HEK293 (cell line): ENCODE data around the gene XRN2.

Source experiments
- ATF2 ChIP-seq: fragments of 450-650 bp; formaldehyde crosslinking; IDR thresholded peaks from 2 replicates; pipeline ENCODE4 v1.5.1; 2016; ENCODE audit warnings: missing biosample characterization, missing genetic modification characterization, low read depth
- BCL11A ChIP-seq: fragments of 450-650 bp; formaldehyde crosslinking; IDR thresholded peaks from 2 replicates; pipeline ENCODE4 v1.5.1; 2016; ENCODE audit warnings: low read depth, missing biosample characterization, missing genetic modification characterization
- CTCF ChIP-seq: fragments of 450-650 bp; formaldehyde crosslinking; IDR thresholded peaks from 2 replicates; pipeline ENCODE4 v1.5.1; 2016; ENCODE audit warnings: missing biosample characterization, missing genetic modification characterization
- ZBTB20 ChIP-seq: fragments of 450-650 bp; formaldehyde crosslinking; IDR thresholded peaks from 2 replicates; pipeline ENCODE4 v1.5.1; 2016; ENCODE audit warnings: missing biosample characterization, missing genetic modification characterization
- ZNF24 ChIP-seq: fragments of 450-650 bp; formaldehyde crosslinking; IDR thresholded peaks from 2 replicates; pipeline ENCODE4 v1.5.1; 2016; ENCODE audit warnings: missing biosample characterization, missing genetic modification characterization
- ZNF280D ChIP-seq: fragments of 450-650 bp; formaldehyde crosslinking; IDR thresholded peaks from 2 replicates; pipeline ENCODE4 v1.5.1; 2016; ENCODE audit warnings: missing biosample characterization, missing genetic modification characterization
- ZNF518A ChIP-seq: fragments of 450-650 bp; formaldehyde crosslinking; conservative IDR thresholded peaks from 2 replicates; pipeline ENCODE4 v1.5.1; 2016; ENCODE audit warnings: low read depth, missing biosample characterization, missing genetic modification characterization
- ZNF560 ChIP-seq: fragments of 450-650 bp; formaldehyde crosslinking; IDR thresholded peaks from 2 replicates; pipeline ENCODE4 v1.5.1; 2017; ENCODE audit warnings: missing biosample characterization, missing genetic modification characterization, borderline replicate concordance
- ZSCAN30 ChIP-seq: fragments of 450-650 bp; IDR thresholded peaks from 2 replicates; pipeline ENCODE4 v1.5.1; 2018; ENCODE audit warnings: missing biosample characterization, mild to moderate bottlenecking, missing genetic modification characterization, moderate library complexity

GRCh38 chr20:21353236-21353635, 50.1 kb downstream of the XRN2 start:
- TF ChIP-seq CTCF, result no peak
- TF ChIP-seq ATF2 (tag by site-specific recombination), result no peak
- no peak for TF ChIP-seq ZBTB20 (tag by site-specific recombination)
- no peak for TF ChIP-seq BCL11A (tag by site-specific recombination)
- no peak for TF ChIP-seq ZNF280D (tag by site-specific recombination)
- TF ChIP-seq ZNF560 (tag by site-specific recombination), result no peak
- no peak for TF ChIP-seq ZNF24 (tag by site-specific recombination)
- no peak for TF ChIP-seq ZSCAN30 (tag by site-specific recombination)
- TF ChIP-seq ZNF518A, result no peak
